Measurements from ENCODE around the gene TRMT61B. TPM values are rescaled to one million over a fixed set of nuclear protein-coding genes. Genes with fewer than 3 reads are reported as not detected.

The TRMT61B gene
- total and polyA plus RNA-seq, 7 donors: 8.7 to 21.7 (median 11.9) TPM

DNA sequence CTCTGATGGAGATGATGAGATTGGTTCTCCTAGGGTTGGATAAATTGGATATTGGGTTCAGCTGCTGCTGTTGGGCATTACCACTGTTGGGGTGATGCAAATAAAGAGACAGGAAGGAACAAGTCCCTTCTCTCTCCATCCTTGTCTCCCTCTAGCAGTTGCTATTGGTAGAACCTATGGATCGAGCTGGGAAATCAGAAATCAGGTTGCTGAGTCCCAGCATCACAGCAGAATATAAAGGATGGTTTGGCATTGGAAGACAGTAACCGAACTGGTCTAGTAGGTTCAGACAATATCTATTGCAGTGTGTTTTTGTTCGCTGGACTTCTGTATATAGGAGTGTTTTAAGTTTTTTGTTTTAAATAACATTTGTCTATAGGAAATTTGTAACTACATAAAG, 32.5 kb upstream of the TRMT61B start:
- 94 to 97% (median 95%) methylated on average over 3 of the region's 3 CpGs for WGBS, 3 donors
- intact Hi-C loops (cut with DNase I): no loop called here
- no peaks in the 10 kb centered on the region for H3K27me3 ChIP-seq (ENCODE audit: insufficient read depth in 3 of 3, low read length in 2 of 3)
- H3K4me3 ChIP-seq: no peak overlapping the region
- peaks cover 12 to 49% of the 10 kb centered on the region in 2 donors for H3K36me3 ChIP-seq (ENCODE audit: insufficient read depth in 1 of 2, low read depth in 1 of 2)
- H3K9me3 ChIP-seq: no peaks in the 10 kb centered on the region
- DNase-seq: no peak
- TF ChIP-seq, protein P1, sequence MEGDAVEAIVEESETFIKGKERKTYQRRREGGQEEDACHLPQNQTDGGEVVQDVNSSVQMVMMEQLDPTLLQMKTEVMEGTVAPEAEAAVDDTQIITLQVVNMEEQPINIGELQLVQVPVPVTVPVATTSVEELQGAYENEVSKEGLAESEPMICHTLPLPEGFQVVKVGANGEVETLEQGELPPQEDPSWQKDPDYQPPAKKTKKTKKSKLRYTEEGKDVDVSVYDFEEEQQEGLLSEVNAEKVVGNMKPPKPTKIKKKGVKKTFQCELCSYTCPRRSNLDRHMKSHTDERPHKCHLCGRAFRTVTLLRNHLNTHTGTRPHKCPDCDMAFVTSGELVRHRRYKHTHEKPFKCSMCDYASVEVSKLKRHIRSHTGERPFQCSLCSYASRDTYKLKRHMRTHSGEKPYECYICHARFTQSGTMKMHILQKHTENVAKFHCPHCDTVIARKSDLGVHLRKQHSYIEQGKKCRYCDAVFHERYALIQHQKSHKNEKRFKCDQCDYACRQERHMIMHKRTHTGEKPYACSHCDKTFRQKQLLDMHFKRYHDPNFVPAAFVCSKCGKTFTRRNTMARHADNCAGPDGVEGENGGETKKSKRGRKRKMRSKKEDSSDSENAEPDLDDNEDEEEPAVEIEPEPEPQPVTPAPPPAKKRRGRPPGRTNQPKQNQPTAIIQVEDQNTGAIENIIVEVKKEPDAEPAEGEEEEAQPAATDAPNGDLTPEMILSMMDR (IDR thresholded peaks at IDR 0.05): no peak
- H3K4me1 ChIP-seq: peaks cover 14% of the 10 kb centered on the region
- ATAC-seq: no peak
- no peak overlapping the region for H3K27ac ChIP-seq

DNA sequence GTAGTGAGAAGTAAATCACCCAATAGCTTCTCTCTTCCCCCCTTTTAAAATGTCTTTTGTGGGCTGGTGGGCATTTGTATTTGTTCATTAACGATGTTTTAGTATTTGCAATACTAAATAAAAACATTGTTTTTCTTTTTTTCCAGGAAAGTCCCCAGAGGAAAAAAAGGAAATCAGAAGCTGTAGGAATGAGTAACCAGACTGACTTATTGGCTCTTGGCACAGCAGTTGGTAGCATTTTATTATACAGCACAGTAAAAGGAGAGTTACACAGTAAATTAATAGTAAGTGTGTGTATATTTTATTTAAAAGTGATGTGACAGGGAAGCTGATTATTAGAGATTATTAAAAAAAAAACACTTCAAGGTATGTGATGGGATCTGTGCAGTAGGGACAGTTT, 31.7 kb upstream of the TRMT61B start:
- ATAC-seq (no peak), DNase-seq (no peak)
- Histone ChIP-seq H3K4me3 (no peak overlapping the region), H3K4me1 (peaks cover 21% of the 10 kb centered on the region), H3K9me3 (no peaks in the 10 kb centered on the region), H3K27me3 (ENCODE audit: insufficient read depth in 3 of 3, low read length in 2 of 3) (no peaks in the 10 kb centered on the region), H3K36me3 (ENCODE audit: insufficient read depth in 1 of 2, low read depth in 1 of 2) (peaks cover 8 to 41% of the 10 kb centered on the region in 2 donors), H3K27ac (no peak overlapping the region)
- WGBS, 3 donors: 56 to 68% (median 67%) methylated on average over 1 of the region's 1 CpG
- TF ChIP-seq, protein P1 (IDR thresholded peaks at IDR 0.05): no peak
- intact Hi-C loops (cut with DNase I): no loop called here

DNA sequence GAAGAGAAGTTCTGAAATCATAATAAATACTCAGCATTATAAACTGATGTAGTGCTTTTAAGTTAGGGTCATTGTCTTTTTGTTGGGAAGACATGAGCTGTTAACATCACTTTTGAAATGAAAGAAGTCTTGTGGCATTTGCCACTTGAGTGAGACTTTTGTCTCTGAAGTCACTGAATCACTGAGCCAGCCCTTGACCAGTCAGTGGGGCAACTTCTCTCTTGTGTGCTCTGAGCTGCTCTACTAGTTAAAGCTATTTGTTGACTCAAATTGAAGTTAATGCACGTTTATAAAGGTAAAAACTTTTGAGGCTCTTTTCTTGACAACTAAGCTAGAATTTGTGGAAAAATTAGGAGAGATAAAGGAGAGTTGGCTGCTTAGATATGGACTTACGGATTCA, 31.1 kb upstream of the TRMT61B start:
- 62 to 76% (median 68%) methylated on average over 2 of the region's 2 CpGs for WGBS, 3 donors
- no peak overlapping the region for H3K4me3 ChIP-seq
- H3K27me3 ChIP-seq (ENCODE audit: insufficient read depth in 3 of 3, low read length in 2 of 3): no peaks in the 10 kb centered on the region
- ATAC-seq: no peak
- H3K4me1 ChIP-seq: peaks cover 28% of the 10 kb centered on the region
- no peak overlapping the region for H3K27ac ChIP-seq
- intact Hi-C loops (cut with DNase I): no loop called here
- H3K36me3 ChIP-seq (ENCODE audit: insufficient read depth in 1 of 2, low read depth in 1 of 2): peaks cover 7 to 35% of the 10 kb centered on the region in 2 donors
- H3K9me3 ChIP-seq: no peaks in the 10 kb centered on the region
- no peak for DNase-seq
- TF ChIP-seq, protein P1 (IDR thresholded peaks at IDR 0.05): no peak

DNA sequence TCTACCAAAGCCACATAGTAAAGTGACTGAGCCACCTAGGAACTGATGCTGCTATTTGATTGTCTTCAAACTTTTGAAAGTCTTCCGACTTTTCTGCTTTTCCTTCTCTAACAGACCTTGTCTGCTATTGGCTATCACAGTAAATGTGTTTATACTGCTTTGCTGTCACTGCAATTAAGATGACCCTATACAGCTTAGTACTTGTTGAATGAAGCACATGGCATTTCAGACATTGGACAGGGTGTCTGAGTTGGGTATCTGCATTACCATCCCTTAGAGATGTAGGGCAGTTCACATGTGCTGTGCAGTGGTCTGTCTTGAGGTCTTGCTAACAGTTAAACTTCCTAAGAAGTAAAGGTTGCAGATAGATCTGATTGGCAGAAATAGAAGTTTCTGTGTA, 27.9 kb upstream of the TRMT61B start:
- H3K4me1 ChIP-seq: peaks cover 34% of the 10 kb centered on the region
- H3K4me3 ChIP-seq: no peak overlapping the region
- ATAC-seq (no peak), DNase-seq (no peak)
- WGBS, 3 donors: 37 to 57% (median 39%) methylated on average over 1 of the region's 1 CpG
- H3K27me3 ChIP-seq (ENCODE audit: insufficient read depth in 3 of 3, low read length in 2 of 3): no peaks in the 10 kb centered on the region
- TF ChIP-seq, protein P1 (IDR thresholded peaks at IDR 0.05): no peak
- H3K27ac ChIP-seq: no peak overlapping the region
- no peaks in the 10 kb centered on the region for H3K9me3 ChIP-seq
- peaks cover 3 to 15% of the 10 kb centered on the region in 2 donors for H3K36me3 ChIP-seq (ENCODE audit: insufficient read depth in 1 of 2, low read depth in 1 of 2)
- intact Hi-C loops (cut with DNase I): no loop called here

DNA sequence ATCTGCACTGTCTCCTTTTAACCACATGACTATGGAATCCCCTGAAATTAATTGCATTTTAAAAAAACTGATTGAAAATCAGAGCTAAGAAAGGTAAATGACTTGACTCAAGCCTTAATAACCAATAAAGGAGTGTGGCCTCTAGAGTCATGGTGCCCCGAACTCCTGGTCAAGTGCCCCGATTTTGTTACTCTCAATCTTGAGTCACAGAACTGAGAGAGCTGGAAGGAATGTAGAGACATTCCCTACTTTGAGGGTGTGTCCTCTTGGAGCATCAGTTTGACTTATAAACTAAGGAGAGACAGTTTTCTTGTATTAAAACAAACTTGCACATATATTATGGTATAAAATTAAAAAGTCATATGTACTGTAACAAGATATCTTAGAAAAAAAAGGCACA, 26.8 kb upstream of the TRMT61B start:
- ATAC-seq: no peak
- Histone ChIP-seq H3K27ac (peak overlapping the region; percentile 96), H3K4me3 (peak overlapping the region; percentile 99), H3K27me3 (ENCODE audit: insufficient read depth in 3 of 3, low read length in 2 of 3) (no peaks in the 10 kb centered on the region), H3K4me1 (peaks cover 34% of the 10 kb centered on the region), H3K9me3 (no peaks in the 10 kb centered on the region), H3K36me3 (ENCODE audit: insufficient read depth in 1 of 2, low read depth in 1 of 2) (peaks cover 0 to 4% of the 10 kb centered on the region in 2 donors)
- WGBS, 3 donors: 37 to 55% (median 40%) methylated on average over 2 of the region's 2 CpGs
- no peak for DNase-seq
- TF ChIP-seq, protein P1 (IDR thresholded peaks at IDR 0.05): no peak
- intact Hi-C loops (cut with DNase I): no loop called here

Data from psoas muscle (tissue), 8 donors.